NOMO-1 treated with dmso at 0.1 percent for 144 hours (cell line): ENCODE data around the gene TFF3.

ENCODE experiments used
- DNase-seq: peaks from one replicate; lab custom pipeline; 2025; ENCODE audit not compliant: unreplicated experiment; lab: John Stamatoyannopoulos, UW

TFF3 gene

DNA sequence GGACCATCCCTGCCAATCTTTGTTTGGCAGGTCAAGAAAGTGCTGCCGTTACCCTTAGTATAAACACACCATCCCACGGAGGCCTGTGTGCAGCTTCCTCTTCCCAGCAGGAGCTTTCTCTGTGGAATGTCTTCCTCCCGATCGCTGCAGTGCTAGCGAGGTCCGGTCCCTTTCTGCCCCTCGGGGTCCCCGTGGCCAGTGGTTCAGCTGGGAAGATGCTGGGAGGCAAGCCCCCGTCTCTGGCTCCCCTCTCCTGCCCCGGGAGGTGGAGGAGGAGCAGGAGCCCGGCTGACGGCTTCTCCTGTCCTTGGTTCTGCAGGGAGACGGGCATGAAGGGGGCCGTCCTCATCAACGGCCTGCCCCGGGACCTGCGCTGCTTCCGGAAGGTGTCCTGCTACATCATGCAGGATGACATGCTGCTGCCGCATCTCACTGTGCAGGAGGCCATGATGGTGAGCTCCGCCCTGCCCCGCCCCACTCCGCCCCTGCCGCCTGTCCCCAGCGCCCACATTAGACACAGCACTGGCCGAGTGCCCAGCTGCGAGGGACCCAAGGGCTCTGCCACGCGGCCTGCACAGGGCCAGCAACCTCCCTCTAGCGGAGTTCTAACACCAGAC, 42.1 kb downstream of the TFF3 start:
- DNase-seq, result no peak

DNA sequence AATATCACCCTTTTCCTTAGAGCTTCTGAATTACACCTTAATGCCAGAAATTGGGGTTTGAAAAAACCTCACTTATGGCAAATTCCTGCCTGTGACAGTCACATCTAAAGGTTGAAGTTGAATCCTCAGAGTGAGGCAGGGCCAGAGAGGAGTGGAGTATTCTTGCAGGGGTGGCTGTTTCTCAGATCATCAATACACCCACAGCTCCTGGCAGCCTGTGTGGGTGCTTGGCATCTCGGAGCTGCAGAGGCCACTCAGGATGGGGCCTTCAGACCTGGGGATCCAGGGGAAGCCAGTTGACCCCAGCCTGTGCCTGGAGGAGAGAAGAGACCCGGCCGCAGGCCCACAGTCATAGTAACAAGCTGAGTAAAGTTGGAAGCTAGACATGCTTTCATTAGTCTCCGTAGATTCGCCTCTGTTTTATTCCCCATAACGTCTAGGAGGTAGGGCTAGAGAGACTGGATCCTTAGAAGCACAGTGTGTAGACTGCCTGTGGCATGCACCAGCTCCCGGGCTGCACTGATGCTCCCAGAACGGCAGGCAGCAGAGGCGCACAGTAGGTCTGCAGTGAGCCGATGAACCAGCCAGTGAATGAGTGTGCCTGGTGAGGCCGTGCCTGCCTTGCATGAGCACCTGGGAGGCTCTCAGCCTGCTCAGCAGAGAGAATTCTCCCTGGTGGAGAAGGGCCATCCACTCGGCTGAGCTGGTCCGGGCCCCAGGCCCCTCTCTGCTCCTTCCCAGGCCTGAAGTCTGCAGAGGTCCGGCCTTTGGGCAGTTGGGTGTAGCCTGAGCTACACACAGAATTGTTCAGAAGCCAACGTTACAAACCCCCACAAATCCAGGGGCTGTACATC, 42.9 kb downstream of the TFF3 start:
- no peak for DNase-seq

DNA sequence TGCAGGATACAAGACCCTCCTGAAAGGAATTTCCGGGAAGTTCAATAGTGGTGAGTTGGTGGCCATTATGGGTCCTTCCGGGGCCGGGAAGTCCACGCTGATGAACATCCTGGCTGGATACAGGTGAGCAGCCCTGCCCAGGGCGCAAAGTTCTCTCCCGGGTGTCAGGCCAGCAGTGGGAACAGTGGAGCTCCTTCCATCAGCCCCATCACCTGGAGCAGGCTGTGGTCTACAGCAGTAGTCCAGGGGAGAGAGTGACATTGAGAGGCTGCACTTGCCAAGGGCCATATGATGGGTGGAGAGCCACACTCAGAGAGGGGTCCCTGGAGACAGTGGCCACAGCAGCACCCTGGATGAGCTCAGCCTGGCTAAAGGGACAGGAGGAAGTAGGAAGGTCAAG, 44.1 kb downstream of the TFF3 start:
- no peak for DNase-seq

DNA sequence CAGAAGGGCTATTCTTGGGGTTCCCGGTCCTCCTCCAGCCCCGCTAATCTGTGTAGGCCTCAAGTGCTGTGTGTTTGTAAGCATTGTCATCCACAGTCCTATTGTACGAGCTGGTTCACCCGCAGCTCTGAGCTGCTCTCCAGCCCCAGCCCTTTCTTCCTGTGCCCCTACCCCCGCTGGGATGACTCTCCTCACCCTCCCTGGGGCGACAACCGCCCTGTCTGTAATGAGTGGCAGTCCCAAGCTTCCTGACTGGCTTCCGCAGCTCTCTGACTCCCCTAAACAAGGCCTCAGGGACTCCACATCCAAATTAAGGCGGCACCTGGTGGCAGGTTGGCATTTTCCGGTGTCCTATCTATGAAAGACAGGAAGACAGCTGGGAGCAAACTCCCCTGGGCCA, 45.8 kb downstream of the TFF3 start:
- no peak for DNase-seq

DNA sequence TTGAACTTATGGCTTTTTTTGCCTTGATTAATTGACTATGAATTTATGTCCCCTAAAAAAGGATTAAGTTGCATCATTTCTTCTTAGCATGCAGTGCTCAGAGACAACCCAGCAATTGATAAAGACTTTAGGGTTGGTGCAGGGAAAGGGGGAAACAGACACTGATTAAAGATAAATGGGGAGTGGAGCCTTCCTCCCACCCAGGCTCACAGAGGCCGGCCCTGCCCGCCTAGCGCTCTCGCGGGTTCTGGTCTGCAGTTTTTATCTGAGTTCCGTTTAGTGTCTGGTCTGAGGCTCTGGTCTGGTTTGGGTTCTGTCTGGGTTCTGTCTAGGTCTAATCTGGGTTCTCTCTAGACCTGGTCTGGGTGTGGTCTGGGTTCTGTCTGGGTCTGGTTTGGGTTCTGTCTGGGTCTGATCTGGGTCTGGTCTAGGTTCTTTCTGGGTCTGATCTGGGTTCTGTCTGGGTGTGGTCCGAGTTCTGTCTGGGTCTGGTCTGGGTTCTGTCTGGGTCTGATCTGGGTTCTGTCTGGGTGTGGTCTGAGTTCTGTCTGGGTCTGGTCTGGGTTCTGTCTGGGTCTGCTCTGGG, 48.1 kb downstream of the TFF3 start:
- no peak for DNase-seq

DNA sequence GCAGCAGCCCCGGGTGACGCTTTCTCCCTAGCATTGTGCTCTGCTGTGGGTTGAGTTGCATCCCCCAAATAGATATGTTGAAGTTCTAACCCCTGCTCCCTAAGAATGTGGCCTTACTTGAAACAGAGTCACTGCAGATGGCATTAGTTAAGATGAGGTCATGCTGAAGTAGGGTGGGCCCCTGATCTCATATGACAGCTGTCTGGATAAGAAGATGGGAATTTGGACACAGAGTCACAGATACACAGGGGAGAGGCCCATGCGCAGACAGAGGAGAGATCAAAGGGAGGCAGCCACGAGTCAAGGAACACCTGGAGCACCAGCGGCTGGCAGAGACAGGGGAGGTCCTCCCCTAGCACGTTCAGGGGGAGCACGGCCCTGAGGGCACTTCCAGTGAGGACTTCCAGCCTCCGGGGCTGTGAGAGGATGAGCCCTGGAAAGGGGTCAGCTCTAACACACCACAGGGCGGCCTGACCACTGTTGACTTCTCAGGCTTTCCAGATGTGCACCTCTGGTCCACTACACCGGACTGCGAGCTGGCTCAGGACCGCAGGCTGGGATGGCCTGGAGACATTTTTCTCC, 49.9 kb downstream of the TFF3 start:
- DNase-seq, result no peak

DNA sequence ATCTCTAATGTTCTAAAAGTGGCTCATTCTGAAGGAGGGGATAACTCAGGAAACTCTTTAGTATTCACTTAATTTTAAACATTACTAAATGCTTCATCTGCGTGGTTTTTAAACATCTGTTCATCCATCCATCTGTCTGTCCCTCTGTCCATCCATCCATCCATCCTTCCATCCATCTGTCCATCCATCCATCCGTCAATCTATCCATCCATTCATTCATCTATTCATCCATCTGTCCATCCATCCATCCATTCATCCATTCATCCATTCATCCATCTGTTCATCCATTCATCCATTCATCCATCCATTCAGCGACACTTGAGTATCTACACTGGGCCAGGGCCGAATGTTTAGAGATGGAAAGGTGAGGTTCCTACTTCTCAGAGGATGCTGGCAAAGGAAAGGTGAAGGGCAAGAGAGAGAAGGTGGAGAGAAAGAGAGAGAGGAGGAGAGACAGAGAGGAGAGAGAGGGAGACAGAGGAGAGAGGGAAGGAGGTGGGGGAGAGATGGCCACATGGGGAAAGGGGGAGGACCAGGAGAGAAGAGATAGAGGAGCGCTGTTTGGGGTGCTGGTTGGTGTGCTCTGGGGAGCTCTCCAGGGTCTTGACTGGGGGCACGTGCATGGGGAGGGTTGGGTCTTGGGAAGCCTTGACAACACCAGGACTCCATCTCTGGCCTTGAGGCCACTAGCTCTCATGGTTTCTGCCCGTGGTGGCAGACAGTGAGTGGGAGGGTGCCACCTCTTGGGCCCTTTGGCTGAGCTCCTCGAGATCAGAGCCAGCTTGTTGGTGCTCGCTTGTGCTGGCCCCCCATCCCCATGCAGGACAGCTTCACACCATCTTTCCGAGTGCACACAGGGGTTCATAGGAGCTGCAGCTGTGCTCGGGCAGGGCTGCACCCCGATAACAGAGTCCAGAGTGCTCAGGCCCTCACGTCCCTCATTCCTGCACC, 50.7 kb downstream of the TFF3 start:
- DNase-seq, result no peak

DNA sequence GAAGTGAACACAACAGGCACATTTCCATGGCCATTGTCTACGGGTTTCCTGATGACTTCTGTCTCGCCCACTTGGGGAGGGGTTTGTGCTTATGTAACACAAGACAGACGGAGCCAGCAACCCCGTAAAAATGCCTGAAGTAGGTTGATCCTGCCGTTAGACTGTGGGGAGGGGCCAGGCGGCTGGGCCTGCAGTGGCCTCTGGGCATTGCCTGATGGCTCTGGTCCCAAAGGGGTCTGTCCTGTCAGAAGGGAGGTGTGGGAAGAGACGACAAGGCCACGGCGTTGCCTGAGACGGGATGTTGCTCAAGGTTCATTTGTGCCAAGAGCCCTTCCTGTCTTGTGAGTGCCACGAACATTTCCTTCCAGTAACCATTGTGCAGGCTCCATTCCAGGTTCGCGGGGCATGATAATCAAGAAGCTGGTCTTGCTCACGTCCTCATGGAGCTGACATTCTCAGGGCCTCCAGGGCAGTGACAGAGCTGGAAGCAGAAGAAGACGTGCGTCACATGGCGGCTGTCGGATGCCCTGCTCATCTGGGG, 51.5 kb downstream of the TFF3 start:
- no peak for DNase-seq

DNA sequence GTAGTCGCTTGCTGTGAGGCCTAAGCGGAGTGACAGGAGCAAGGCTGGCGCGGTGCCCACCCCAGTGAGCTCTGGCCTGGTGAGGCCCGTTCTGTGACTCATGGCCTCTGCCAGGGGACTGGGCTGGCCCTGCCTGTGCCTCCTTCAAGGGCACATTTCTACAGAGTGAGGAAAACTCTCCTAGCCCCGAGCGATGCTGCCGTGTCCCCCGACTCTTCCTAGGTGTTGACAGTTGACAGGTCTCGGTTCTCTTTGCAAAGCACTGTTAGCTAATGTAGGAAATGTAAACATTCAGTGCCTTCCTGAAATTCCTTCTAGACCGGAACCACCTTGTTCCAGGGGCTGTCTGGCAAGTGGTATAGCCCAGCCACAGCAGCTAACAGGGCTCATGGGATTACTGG, 52.4 kb downstream of the TFF3 start:
- DNase-seq, result no peak

DNA sequence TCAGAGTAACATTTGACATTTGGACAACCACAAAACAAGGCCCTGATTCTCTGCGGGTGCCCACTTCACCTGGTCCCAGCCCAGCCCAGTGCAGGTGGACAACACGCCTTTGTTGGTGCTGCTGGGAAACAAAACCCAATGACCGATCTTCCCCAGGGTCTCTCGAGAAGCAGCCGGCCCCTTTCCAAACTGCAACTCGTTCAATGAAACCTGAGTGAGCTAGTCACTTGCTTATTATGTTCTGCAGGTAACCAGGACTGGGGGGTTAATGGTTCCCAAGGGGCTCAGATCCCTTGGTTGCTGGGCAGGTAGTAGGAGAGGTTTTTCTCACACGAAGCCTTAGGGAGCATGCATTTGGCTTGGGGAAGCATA, 53.4 kb downstream of the TFF3 start:
- no peak for DNase-seq
